ENCODE results near the gene SCYGR8.

DNA sequence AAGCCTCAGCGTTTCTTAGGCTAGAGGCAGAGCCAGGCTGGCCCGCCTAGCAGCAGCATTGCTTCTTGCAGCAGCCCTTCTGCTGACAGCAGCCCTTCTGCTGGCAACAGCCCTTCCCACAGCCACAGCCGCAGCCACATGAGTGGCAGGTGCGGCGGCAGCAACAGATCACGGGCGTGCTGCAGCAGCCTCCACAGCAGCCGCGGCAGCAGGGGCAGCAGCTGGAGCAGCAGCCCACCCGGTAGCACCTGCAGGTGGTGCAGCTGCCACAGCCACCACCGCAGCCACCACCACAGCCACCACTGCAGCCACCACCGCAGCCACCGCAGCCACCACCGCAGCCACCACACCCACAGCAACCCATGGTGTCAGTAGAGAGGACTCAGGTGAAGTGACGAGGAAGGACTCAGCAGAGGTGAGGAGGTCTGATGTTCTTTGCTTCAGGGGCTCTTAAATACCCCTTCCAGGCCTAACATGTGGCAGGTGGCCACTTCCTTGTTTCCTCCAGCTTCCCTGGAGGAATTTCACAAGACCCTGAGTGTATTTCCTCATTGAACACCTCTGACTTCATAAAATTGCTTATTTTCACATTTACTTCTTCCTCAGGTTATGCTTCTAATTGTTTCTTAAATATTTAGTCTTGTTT, 21.2 kb upstream of the SCYGR8 start, which contains the start of gene SCYGR6:
- no peak for TF ChIP-seq CTCF (IDR thresholded peaks at IDR 0.05)
- no peak for TF ChIP-seq EZH2 (IDR thresholded peaks at IDR 0.05; ENCODE audit: borderline replicate concordance, insufficient read depth, low read depth, low read length, poor library complexity, severe bottlenecking)

Data from B cell (primary cell).